HG03521 (cell line): Measurements from ENCODE around the gene TEKTIP1.

ENCODE experiments used
- ATAC-seq: cut with Tn5 transposase; IDR thresholded peaks from one replicate; pipeline ENCODE4 v1.9.1; 2021; ENCODE audit warnings: mild to moderate bottlenecking, moderate library complexity; ENCODE audit not compliant: unreplicated experiment

TEKTIP1 gene

DNA sequence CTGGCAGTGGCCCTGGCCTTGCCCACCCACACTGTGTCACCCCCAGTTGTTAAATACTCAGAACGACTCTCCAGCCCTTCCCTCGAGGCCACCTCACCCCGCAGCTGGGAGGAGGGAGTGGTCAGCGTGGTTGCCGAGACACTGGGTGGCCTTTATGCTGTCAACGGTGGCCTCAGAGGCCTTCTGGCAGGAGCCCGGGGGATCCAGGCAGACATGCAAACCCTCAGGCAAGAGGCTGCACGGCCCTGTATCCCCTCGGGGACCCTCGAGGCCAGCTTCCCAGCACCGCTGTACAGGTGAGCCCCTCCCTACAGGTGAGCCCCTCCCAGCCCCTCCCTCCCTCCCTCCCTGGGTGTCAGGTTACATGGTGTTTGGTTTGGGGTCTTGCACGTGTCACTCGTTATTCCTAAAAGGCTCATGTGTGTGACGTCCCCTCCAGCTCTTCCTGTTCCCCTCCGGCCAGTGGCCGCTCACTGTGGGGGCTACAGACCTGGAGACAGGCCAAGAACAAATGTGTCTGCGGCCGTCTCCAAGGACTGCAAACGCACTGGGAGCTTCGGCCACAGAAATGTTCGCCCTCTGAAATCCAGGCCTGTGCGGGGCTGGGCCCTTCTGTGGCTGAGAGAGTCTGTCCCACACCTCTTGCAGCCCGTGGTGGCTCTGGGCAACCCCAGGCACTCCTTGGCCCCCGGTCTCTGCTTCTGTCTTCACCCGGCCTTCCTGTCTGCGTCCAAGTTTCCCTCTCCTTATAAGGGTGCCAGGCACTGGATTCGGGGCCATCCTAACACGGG, at the start of gene TEKTIP1:
Gene TEKTIP1 (plus strand): TSS at position 210 of the 791 bp plus-strand sequence. CDS start 4 bp downstream, at position 214.
- no peak for ATAC-seq

DNA sequence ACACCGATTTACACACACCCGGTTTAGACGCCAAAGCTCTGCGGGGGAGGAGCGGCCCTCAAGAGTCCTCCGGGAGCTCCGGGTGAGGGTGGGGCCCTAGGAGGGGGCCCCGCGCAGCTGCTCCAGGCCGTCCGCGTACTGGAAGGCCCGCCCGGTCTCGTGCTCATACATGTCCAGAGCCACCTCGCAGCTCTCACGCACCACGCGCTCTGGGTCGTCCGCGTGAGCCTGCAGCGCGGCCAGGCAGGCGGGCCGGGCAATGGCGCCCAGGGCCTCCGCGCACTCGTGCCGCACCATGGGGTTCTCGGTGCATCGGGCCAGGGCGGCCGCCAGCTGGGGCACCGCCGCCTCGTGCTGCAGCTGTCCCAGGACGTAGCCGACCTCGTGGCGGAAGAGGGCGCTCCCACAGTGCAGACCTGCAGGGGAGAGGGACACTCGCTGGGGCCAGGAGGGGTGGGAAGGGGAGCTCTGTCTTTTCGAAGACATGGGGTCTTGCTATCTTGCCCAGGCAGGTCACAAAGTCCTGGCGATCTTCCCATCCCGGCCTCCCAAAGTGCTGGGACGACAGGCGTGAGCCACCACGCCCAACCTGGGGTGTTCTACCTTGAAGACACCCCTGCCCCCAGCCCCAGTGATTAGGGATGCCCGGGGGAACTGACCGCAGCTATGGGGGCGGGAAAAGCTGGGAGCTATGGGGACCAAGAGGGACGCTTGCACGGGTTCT, 47.4 kb upstream of the TEKTIP1 start:
- no peak for ATAC-seq

DNA sequence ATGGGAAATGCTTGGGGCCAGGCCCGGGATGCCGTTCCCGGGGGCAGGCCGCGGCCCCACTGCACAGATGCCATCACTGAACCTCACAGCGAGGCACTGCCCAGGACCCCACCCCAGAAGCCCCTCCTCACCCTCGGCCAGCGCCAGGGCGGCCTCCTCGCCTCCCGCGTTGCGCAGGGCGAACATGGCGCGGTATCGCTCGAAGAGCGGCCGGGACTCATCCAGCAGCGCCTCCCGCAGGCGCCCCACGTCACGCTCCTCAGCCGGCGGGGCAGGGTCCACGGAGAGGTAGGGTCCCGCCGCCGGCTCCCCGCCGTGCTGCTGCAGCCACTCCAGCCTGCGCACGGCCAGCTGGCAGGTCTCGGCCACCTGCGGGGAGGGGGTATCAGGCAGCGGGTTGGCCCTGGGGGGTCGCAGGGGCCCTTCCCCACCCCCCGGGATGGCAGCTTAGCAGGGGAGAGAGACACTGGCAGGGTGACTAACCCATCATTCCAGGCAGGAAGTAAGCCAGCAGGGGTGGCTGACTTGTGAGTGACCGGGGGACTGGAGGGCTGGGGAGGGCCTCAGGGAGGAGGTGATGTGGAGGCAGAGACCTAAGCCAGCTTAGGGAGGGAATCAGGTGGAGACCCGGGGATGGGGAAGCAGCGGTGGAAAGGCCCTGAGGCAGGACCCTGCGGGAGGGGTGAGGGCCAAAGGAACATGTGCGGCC, 46.7 kb upstream of the TEKTIP1 start:
- no peak for ATAC-seq

DNA sequence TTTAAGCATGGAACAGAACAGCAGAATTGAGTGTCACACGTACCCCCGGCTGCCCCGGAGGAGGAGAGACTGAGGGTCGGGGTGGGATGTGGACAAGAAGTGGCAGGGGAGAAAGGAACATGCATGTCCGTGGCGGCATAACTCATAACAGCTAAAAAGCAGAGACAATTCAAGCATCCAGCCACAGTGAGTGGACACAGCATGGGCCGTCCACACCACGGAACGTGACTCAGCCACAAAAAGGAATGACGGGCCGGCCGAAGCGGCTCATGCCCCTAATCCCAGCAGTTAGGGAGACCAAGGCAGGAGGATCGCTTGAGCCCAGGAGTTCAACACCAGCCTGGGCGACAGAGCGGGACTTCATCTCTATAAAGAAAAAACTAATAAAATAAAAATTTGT, 46.1 kb upstream of the TEKTIP1 start:
- ATAC-seq: no peak

DNA sequence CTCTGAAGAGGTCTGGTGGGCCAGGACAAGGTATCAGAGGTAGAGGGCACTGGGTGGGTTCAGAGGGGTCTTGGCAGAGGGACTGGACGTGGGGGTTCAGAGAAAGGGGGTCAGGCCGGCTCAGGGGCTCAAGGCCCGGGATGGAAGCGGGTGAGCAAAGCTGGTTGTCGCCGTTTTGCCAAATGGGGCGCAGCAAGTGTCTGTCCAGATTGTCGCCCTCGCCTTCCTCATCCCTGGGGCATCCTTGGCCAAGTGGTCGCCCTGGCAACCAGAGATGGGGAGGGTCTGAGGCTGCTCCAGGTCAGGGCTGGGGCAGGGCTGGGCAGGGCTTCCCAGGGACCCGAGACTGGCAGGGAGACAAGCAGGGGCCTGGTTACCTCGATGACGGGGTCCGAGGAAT, 45.3 kb upstream of the TEKTIP1 start:
- ATAC-seq: no peak

DNA sequence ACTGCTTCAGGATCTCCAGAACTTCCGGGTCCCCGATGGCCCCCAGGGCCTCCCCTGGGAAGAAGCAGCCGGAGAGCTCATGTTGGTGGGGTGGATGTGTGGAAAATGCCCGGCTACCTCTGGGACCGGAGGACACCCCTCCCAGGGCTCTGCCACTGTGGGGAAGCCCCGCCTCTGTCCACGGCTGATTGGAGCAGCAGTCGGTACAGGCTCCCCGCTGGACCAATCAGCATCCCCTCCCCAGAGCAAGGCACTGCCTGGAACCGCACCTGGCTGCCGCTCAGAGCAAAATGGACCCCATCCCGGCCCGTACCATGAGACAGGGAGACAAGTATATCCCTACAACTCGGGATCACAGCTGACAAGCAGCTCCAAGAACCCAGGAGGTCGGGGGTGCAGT, 44.9 kb upstream of the TEKTIP1 start:
- no peak for ATAC-seq

- ATAC-seq: no peak
Measured at GRCh38 chr19:3494559-3494958, 44.4 kb upstream of the TEKTIP1 start.

GRCh38 chr19:3496392-3497273, 42.3 kb upstream of the TEKTIP1 start:
- ATAC-seq: no peak

DNA sequence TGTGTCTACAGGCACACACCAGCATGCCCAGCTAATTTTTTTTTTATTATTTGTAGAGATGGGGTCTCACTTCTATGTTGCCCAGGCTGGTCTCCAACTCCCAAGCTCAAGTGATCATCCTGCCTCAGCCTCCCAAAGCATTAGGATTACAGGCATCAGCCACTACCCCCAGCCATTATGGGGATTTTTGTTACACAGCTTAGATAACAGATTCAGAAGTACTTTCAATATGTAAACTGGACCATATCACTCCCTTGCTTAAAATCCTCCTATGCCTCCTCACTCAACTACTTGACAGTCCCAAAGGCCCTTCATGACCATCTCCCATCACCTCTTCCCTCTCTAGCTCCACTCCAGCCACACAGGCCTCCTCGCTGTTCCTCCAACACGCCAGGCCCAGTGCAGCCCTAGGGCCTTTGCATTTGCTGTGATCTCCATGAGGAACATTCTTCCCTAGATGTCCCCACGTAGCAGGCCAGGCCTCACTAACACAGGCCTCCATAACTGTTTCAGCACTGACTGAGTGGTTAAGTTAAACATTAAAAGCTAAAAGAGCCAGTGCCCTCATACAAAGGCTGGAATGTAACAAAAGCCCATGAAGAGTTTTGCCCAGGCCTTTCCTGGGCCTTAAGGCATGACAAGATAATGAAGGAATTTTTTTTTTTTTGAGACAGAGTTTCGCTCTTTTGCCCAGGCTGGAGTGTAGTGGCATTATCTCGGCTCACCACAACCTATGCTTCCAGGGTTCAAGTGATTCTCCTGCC, 41.0 kb upstream of the TEKTIP1 start:
- no peak for ATAC-seq

GRCh38 chr19:3499738-3500428, 39.1 kb upstream of the TEKTIP1 start:
- no peak for ATAC-seq

DNA sequence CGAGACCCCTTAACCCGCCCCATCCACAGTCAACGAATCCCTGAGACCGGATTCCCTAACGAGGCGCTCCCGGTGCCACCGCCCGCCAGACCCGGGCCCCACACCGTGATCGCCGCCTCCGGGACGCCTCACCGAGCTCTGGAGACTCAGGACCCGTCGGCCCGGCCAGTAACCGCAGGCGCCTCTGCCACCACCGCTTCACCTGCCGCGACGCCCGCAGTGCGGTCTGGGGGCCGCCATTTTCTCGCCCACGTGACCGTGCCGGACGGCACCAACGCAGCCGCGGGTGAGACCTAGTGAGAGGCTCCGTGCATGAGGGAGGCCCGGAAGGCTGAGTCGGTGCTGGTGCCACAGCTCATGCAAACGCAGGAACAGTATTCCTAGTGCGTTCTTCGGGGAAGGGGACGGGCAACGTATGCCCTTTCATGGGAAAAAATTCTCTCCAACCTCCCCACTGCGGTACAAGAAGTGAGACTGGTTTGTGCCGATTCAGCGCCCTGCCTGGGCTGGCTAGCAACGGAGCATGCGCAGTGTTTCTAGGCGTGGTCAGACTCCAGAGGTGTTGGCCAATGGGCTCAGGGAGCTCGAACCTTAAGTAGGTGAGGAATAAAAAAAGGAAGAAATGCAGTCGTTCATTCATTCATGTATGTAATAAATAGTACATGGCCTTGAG, 38.4 kb upstream of the TEKTIP1 start, which contains the start of gene DOHH:
Gene DOHH (minus strand): TSS at position 246 of the 673 bp plus-strand sequence. CDS start 3,860 bp downstream, outside the sequence.
- peak; percentile 71 for ATAC-seq

DNA sequence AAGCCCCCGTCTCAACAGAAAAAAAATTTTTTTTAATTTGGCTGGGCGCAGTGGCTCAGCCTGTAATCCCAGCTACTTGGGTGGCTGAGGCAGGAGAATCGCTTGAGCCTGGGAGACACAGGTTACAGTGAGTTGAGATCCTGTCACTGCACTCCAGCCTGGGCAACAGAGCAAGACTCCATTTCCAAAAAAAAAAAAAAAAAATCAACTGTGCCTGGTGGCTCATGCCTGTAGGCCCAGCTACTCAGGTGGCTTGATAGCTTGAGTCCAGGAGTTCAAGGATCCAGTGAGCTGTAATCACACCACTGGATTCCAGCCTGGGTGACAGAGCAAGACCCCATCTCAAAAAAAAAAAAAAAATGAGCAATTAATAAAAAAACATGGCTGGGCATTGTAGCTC, 37.2 kb upstream of the TEKTIP1 start:
- no peak for ATAC-seq

DNA sequence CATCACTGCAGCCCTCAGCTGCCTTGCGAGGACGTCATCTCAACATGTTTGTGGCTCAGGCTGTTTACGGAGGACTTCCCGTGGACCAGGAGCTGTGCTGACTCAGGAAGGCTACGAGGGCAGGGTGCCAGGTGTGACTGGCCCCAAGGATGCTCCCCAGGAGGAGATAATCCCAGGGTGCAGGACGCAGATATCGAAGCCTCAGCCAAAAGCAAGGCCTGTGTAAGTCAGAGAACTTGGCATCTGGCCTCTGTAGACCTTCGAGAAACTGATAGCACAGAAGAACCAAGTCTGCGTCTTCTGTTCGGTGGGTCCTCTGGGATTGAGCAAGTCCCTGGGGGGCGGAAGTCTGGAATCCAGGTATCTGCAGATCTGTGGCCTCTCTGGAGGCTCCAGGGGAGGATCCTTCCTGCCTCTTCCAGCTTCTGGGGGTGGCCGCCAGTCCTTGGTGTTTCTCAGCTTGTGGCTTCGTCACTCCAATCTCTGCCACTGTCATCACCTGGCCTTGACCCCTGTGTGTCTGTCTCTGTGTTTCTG, 35.9 kb upstream of the TEKTIP1 start:
- no peak for ATAC-seq

DNA sequence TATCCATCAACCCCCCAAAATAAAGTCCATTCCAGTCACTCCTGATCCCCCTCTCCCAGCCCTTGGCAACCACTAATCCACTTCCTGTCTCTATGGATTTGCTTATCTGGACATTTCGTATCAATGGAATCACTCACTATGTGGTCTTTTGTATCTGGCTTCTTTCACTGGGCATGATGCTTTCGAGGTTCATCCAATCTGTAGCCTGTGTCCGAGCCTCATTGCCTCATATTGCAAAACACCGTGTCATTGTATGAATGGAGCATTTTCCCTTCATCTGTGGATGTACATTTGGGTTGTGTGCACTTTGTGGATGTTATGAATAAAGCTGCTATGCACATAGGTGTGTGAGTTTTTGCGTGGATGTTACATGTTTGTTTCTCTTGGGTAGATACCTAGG, 34.2 kb upstream of the TEKTIP1 start:
- ATAC-seq: no peak

DNA sequence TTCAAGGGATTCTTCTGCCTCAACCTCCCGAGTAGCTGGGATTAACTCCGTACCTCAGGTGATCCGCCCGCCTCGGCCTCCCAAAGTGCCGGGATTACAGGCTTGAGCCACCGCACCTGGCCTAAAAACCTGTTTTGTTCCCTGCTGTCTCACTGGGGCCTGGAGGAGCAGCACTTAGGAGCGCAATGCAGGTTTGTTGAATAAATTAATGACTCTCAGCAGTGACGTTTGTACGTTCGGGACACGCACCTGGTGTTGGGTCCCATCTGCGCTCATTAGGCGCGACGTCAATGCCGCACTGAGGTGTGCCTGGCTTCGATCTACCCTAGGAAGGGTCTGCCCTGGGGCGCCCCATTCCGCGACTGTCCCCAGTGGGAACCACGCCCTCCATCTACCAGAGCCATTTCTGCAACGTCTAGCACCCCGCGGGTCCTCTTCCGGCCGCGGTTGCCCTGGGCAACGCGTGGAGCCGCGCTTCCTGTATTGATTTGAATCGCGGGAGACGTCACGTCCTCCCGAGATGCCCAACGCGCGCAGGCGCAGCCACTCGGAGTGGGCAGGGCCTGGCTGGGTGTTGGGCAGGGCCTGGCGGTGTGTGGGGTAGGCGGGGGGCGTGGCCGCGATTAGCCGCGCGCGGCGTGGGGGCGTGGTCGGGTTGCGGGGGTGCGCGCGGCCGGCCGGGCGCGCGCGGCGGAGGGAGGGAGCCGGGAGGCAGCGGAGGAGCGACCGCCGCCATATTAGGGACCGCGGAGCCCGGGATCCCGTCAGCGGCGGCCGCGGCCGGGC, 33.2 kb upstream of the TEKTIP1 start, which contains the start of gene FZR1:
Gene FZR1 (plus strand): TSS at position 714 of the 786 bp plus-strand sequence. CDS start 16,679 bp downstream, outside the sequence.
- peak; percentile 89 for ATAC-seq

- peak; percentile 5 for ATAC-seq
Measured at GRCh38 chr19:3506384-3507340, 32.3 kb upstream of the TEKTIP1 start.
